Measurements from ENCODE around the gene DBF4.
A peak's percentile ranks its signal among the peaks of the same experiment; 100 is the strongest.

The DBF4 gene

GRCh38 chr7:87875151-87876039 lies 898 bp upstream of the DBF4 start:
- peak overlapping the region; percentile 79 for H3K4me3 ChIP-seq (ENCODE audit: low read length)
- no peak for TF ChIP-seq CTCF (IDR thresholded peaks at IDR 0.05; ENCODE audit: insufficient read depth, low read depth, low read length, missing control alignments)
- peak; percentile 18 for DNase-seq (ENCODE audit: low read depth)

GRCh38 chr7:87876869-87877234 lies 559 bp downstream of the DBF4 start:
- no peak for TF ChIP-seq CTCF (IDR thresholded peaks at IDR 0.05; ENCODE audit: insufficient read depth, low read depth, low read length, missing control alignments)
- DNase-seq (ENCODE audit: low read depth) = peak; percentile 71
- H3K4me3 ChIP-seq (ENCODE audit: low read length) = peak overlapping the region; percentile 79

- no peak for DNase-seq (ENCODE audit: low read depth)
- TF ChIP-seq CTCF (IDR thresholded peaks at IDR 0.05; ENCODE audit: insufficient read depth, low read depth, low read length, missing control alignments) = no peak
- H3K4me3 ChIP-seq (ENCODE audit: low read length) = peak overlapping the region; percentile 79
Measured at GRCh38 chr7:87877366-87878040, 1.2 kb downstream of the DBF4 start.

GRCh38 chr7:87878208-87878735 lies 2.0 kb downstream of the DBF4 start:
- TF ChIP-seq CTCF (IDR thresholded peaks at IDR 0.05; ENCODE audit: insufficient read depth, low read depth, low read length, missing control alignments) = no peak
- DNase-seq (ENCODE audit: low read depth) = no peak
- peak overlapping the region; percentile 79 for H3K4me3 ChIP-seq (ENCODE audit: low read length)

- H3K4me3 ChIP-seq (ENCODE audit: low read length) = no peak overlapping the region
- no peak for TF ChIP-seq CTCF (IDR thresholded peaks at IDR 0.05; ENCODE audit: insufficient read depth, low read depth, low read length, missing control alignments)
- DNase-seq (ENCODE audit: low read depth) = no peak
Measured at GRCh38 chr7:87882151-87882937, 6.1 kb downstream of the DBF4 start.

- DNase-seq (ENCODE audit: low read depth) = no peak
- no peak for TF ChIP-seq CTCF (IDR thresholded peaks at IDR 0.05; ENCODE audit: insufficient read depth, low read depth, low read length, missing control alignments)
- H3K4me3 ChIP-seq (ENCODE audit: low read length) = no peak overlapping the region
Measured at GRCh38 chr7:87885018-87885417, 8.7 kb downstream of the DBF4 start.

All from epithelial cell of esophagus (primary cell).